H54 (cell line): Measurements from ENCODE around the gene ANKRD11.
A peak's percentile ranks its signal among the peaks of the same experiment; 100 is the strongest.

Experiments used
- DNase-seq: peaks from one replicate; pipeline ENCODE4 v3.0.0; 2011; ENCODE audit warnings: low spot score, mixed read lengths; ENCODE audit not compliant: insufficient read length
- FAIRE-seq: peaks from 3 replicates; lab custom pipeline; 2011; peaks lifted over from hg19 to GRCh38; lab: Jason Lieb, UNC
- POLR2A ChIP-seq: IDR thresholded peaks from 2 replicates; pipeline ENCODE4 v1.6.1; 2011; ENCODE audit warnings: low read depth, mild to moderate bottlenecking, low read length

ANKRD11 gene

DNA sequence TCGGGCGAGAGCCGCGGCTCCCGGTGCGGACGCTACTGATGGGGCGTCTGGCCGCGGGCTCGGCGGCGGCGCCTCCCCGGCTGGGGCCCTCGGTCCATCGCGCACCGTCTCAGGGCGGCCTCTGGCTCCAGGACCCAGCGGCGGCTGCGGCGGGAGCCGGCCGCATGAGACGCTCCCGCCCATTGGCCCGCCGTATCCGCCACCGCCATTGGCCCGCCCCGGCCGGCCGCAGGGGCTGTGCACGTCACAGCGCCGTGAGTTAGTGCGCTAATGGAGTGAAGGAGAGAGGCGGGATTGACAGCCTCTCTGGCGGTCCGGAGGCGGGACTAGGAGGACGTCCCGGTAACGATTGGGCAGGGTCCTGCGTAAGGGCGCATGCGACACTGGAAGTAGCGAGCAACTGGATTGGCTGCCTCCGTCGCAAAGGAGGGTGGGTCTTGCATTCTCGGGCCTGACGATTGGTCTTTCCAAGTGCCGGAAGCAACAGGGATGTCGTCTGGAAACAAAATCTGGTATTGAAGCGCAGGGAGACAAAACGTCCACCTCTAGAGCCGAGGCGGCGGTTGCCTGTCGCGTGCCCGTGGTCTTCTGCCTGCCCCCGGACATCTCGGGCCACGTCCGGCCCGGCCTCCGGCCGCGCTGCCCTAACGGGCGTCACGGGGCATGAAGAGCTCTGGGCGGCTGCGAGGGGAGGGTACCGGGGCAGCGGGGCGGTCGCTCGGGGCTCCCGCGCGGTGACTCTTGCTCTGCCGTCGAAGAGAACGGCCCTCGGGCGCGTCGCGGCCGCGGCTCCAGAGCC, at the start of gene ANKRD11:
Gene ANKRD11 (minus strand): TSS at position 123 of the 799 bp plus-strand sequence. CDS start 173,542 bp downstream, outside the sequence.
- FAIRE-seq (peak; percentile 50), DNase-seq (peak; percentile 97)
- peak; percentile 95 for TF ChIP-seq POLR2A

DNA sequence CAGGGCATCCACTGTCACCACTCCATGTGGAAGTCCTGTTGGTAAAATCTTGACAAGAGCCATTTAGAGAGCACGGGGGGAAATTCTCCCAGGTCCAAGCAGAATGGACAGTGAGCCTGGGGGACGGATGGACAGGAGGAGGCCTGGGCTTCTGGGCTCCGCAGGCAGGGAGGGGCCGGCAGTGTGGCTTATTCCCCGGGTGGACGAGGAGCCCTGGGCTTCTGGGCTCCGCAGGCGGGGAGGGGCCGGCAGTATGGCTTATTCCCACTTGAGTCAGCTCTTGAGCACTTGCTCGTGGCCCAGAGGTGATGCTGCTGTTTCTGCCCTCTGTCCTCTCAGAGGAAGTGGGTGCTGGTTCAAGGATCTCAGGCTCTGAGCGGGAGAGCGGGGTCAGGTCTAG, 47.9 kb upstream of the ANKRD11 start:
- TF ChIP-seq POLR2A: no peak
- no peak for FAIRE-seq
- DNase-seq: no peak

DNA sequence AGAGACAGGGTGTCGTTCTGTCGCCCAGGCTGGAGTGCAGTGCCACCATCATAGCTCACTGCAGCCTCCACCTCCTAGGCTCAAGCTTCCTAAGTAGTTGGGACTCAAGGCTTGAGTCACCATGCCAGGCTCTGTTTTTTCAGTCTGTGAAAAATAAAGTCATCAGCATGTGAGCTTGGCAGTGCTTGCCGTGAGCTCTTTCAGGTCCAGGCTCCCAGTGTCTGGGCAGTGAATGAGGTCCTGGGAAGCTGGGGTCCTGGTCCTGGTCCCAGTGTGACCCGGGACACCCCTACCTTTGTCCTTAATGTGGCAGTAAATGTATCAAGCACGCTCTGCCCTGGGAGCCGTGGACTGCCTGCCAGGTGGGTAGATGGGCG, 47.2 kb upstream of the ANKRD11 start:
- TF ChIP-seq POLR2A: no peak
- DNase-seq (no peak), FAIRE-seq (no peak)

DNA sequence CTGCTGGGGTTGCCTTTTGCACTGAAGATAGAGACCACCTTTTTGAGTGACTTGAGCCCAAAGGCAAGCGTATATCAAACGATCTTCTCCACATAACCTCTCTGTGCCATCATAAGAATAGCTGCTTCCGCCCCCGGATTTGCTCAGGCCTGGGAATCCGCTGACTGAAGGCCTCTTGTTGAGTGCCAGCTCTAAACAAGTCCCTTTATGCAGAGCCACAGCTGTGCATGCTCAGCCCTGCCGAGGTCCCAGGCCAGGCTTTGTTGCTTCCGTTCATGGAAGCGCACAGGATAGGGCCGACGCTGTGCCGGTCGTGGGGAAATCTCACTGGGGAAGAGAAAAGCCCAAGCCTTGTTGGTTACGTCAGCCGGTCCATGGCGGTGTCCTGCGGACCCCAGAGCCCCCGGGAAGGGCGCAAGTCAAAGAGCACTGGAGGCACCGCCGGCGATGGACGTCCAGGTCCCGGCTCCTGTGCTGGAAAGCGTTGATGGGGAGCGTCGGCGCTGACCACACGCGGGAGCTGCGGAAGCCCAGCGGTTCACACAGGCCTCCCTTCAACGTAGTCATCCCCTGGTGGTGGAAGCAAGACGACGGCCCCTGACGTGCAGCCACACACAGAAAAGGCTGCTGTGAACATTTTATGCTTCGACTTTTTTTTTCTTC, 46.7 kb upstream of the ANKRD11 start:
- FAIRE-seq: no peak
- TF ChIP-seq POLR2A: no peak
- DNase-seq: no peak

- FAIRE-seq (no peak), DNase-seq (no peak)
- TF ChIP-seq POLR2A: no peak
Observed at GRCh38 chr16:89536371-89536770, 46.0 kb upstream of the ANKRD11 start.

GRCh38 chr16:89534252-89534756, 43.9 kb upstream of the ANKRD11 start:
- TF ChIP-seq POLR2A: no peak
- no peak for FAIRE-seq
- no peak for DNase-seq

DNA sequence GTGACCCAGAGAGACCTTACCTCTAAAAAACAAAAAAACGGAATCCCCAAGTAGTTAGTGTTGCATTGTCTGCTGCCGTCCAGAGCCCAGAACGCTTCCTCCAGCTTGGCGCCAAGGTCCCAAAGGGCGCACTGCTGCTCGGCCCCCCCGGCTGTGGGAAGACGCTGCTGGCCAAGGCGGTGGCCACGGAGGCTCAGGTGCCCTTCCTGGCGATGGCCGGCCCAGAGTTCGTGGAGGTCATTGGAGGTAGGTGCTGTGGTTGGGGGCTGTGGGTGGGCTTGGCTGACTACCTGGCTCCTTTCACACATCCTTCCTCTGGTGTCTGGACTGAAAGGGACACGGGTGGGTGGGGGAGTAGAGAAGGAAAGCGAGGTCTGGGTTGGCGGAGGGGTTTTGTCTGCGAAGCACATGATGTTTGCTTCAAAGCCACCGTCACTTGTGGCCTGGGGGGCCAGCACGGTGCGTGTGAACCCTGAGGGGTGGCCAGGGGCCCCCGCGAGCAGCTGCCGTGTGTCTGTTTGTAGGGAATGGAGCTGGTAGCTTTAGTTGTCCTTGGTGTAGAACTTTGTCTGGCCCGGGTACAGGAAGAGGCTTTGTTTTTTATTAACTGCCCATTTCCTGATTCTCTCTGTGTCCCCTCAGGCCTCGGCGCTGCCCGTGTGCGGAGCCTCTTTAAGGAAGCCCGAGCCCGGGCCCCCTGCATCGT, 41.6 kb upstream of the ANKRD11 start:
- FAIRE-seq: no peak
- TF ChIP-seq POLR2A: no peak
- DNase-seq: no peak

GRCh38 chr16:89530401-89531381, 40.3 kb upstream of the ANKRD11 start:
- no peak for FAIRE-seq
- no peak for TF ChIP-seq POLR2A
- DNase-seq: no peak

DNA sequence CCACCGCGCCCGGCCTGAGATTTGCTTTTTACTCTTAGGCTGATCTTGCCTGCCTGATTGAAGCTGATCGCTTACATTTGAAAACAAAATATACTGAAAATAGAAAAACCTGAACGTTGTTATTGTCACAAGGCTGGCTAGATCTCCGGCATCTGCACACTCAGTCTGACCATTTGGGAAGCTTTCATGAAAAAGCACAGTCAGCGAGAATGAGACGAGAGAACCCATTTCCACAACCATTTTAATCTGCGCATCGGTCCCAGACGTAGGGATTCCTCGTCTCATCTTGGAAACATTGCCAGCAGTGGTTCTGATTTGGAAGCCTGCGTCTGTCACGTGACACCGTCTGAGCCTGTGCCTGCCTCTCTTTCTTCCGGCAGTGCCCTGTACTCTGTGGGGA, 38.7 kb upstream of the ANKRD11 start:
- no peak for TF ChIP-seq POLR2A
- DNase-seq (no peak), FAIRE-seq (no peak)

DNA sequence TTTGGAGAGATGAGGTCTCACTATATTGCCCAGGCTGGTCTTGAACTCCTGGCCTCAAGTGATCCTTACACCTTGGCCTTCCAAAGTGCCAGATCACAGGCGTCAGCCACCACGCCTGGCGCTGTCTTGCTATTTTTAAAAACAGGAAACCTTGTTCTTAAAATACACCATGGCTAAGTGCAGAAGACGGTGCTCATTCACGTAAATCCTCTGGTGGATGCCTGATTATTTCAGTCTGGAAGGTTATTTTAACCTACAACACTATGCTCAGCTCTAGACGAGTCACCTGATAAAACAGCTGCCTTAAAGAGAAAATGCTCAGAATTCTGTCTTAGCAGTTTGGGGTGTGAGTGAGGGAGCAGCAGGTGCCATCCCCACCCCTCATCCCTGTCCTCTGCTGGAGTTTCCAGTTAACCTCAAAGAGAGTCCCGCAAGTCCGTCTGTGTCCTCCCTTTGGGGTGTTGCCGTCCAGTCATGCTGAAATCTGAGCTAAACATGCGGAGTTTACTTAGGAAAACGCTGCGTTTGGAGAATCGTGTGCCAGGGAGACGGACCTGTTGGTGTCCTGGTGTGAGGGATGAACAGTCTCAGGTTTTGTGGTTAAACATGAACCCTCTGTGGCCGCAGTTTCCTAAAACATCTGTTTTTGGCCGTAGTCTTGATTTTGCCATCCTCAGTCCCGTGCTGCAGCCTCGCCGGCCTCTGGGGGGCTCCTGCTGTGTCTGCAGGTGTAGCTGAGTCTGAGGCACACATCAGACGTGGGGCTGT, 35.0 kb upstream of the ANKRD11 start:
- DNase-seq (no peak), FAIRE-seq (no peak)
- no peak for TF ChIP-seq POLR2A

DNA sequence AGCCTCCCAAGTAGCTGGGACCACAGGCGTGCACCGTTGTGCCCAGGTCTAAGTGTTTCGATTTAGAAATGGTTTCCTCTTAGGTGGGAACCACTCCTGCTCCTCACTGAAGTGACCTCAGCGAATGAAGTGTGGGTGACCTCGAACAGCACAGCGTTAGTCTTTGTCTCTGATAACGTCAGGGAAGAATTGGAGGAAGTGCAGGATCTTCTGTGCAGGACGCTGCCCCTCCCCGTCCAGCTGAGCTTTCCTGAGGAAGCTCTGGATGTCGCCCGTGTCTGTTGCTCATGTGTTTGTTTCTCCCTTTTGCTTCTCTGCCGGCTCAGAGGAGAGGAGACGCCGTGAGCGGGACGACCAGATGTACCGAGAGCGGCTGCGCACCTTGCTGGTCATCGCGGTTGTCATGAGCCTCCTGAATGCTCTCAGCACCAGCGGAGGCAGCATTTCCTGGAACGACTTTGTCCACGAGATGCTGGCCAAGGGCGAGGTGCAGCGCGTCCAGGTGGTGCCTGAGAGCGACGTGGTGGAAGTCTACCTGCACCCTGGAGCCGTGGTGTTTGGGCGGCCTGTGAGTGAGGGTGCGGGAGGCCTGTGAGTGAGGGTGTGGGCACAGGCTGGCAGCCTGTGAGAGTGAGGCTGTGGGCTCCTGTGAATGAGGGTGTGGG, 33.5 kb upstream of the ANKRD11 start:
- FAIRE-seq (no peak), DNase-seq (no peak)
- no peak for TF ChIP-seq POLR2A

GRCh38 chr16:89522287-89522686, 31.9 kb upstream of the ANKRD11 start:
- DNase-seq: no peak
- TF ChIP-seq POLR2A: no peak
- no peak for FAIRE-seq

- no peak for TF ChIP-seq POLR2A
- FAIRE-seq (no peak), DNase-seq (no peak)
Observed at GRCh38 chr16:89519881-89520280, 29.5 kb upstream of the ANKRD11 start.
